ENCODE results near the gene UBE2O. TPM values are rescaled to one million over a fixed set of nuclear protein-coding genes. Genes with fewer than 3 reads are reported as not detected.

UBE2O gene
- polyA plus RNA-seq, 1 of the 3 experiments (the other 2 are of a cell fraction): 25.4 TPM

DNA sequence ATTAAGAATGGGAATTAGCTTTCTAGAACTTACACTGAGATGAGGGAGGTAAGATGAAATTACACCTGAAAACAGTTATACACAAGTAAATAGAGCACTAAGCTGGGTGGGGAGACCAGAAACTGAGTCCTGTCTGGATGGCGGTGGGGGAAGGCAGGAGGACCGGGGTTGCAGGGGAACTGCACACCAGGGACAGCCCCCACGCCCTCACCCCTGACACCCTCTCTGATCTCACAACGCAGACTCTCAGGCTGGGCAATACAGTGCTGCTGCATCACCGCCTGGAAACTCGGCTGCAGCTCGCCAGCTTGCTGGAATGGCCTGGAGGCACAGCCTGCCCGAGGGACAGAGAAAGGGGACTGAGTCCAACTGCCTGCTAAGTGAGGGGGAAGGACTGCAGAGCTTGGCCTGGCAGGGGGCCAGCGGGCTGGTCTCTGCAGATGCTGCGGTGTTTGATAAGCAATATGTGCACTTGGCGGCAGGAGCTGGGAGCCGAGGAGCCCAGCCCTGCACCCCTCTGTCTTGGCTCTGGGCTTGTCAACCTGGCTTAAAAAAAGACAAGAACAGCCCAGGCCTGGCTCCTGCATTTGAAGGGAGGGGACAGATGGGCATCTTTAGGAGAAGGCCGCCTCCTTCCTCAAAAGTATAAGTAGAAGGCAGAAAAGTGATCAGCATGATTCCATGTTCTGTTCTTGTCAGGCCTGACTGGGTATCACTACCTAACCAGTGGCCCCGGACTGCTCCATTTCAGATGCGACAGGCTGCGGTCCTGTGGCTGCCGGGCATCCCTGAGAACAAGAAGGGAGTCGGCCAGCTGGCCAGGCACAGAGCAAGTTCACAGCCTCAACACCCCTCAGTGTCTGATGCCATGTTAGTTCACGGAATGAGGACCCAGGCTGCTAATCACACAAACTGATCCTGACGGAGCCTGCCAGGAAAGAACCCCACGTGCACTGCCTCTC is 38.3 kb downstream of the UBE2O start:
- Histone ChIP-seq H4K20me1 (ENCODE audit: insufficient read depth) (peaks cover 72% of the 10 kb centered on the region), H3K27me3 (ENCODE audit: insufficient read depth) (no peaks in the 10 kb centered on the region), H2AFZ (ENCODE audit: low read depth) (no peak overlapping the region), H3K27ac (ENCODE audit: low read depth in 2 of 2, low read length in 1 of 2) (peak overlapping the region in 1 of 2 experiments; percentile 77; a peak in 2 of 4 replicates), H3K36me3 (replicated peaks in 1 of 2; ENCODE audit: control insufficient read depth in 1 of 2, insufficient read depth in 2 of 2, low read length in 1 of 2) (peaks cover 0 to 4% of the 10 kb centered on the region in 2 experiments), H3K9me2 (no peaks in the 10 kb centered on the region), H3K79me2 (ENCODE audit: insufficient read depth) (peaks cover 33% of the 10 kb centered on the region), H3F3A (replicated peaks; ENCODE audit: insufficient read depth) (no peaks in the 10 kb centered on the region), H3K4me2 (peak overlapping the region; percentile 20; the same call in 1 of the 2 replicates), H3K4me3 (ENCODE audit: low read depth in 2 of 2, low read length in 1 of 2) (no peak overlapping the region), H3K9ac (no peak overlapping the region), H3K9me3 (no peaks in the 10 kb centered on the region), H3K4me1 (ENCODE audit: control insufficient read depth in 1 of 2, insufficient read depth in 2 of 2, low read depth in 1 of 2, low read length in 1 of 2) (peaks cover 0 to 44% of the 10 kb centered on the region in 2 experiments; a peak in 2 of 4 replicates)
- ChIA-PET POLR2A (interaction anchor here (0.6 to 2.7 kb wide), 6 partner anchors 8 to 129 kb away, joined by 3 to 7 read pairs (median 6); partner anchors contain the start of gene UBE2O), CTCF (interaction anchor here (0.7 to 14.7 kb wide), 23 partner anchors 8 to 143 kb away, joined by 3 to 242 read pairs (median 6); partner anchors contain the start of genes AANAT, RHBDF2, SPHK1 and UBE2O)
- peak; percentile 94 for DNase-seq
- WGBS (ENCODE audit: low lambda C conversion rate): 67% methylated on average over 21 of the region's 21 CpGs
- TF ChIP-seq EZH2phosphoT487 (IDR thresholded peaks at IDR 0.05; ENCODE audit: borderline replicate concordance, low read depth): no peak
- TF ChIP-seq, protein P1, sequence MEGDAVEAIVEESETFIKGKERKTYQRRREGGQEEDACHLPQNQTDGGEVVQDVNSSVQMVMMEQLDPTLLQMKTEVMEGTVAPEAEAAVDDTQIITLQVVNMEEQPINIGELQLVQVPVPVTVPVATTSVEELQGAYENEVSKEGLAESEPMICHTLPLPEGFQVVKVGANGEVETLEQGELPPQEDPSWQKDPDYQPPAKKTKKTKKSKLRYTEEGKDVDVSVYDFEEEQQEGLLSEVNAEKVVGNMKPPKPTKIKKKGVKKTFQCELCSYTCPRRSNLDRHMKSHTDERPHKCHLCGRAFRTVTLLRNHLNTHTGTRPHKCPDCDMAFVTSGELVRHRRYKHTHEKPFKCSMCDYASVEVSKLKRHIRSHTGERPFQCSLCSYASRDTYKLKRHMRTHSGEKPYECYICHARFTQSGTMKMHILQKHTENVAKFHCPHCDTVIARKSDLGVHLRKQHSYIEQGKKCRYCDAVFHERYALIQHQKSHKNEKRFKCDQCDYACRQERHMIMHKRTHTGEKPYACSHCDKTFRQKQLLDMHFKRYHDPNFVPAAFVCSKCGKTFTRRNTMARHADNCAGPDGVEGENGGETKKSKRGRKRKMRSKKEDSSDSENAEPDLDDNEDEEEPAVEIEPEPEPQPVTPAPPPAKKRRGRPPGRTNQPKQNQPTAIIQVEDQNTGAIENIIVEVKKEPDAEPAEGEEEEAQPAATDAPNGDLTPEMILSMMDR (IDR thresholded peaks at IDR 0.05): no peak
- peak; percentile 85 for TF ChIP-seq CHD2 (IDR thresholded peaks at IDR 0.05; ENCODE audit: low read length, partially characterized antibody)
- TF ChIP-seq, protein P2, sequence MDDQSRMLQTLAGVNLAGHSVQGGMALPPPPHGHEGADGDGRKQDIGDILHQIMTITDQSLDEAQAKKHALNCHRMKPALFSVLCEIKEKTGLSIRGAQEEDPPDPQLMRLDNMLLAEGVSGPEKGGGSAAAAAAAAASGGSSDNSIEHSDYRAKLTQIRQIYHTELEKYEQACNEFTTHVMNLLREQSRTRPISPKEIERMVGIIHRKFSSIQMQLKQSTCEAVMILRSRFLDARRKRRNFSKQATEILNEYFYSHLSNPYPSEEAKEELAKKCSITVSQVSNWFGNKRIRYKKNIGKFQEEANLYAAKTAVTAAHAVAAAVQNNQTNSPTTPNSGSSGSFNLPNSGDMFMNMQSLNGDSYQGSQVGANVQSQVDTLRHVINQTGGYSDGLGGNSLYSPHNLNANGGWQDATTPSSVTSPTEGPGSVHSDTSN (IDR thresholded peaks at IDR 0.05): no peak
- no peak for TF ChIP-seq FOSL2 (IDR thresholded peaks at IDR 0.05; ENCODE audit: borderline replicate concordance, low read depth)
- TF ChIP-seq RAD21 (IDR thresholded peaks at IDR 0.05; ENCODE audit: low read length): peak; percentile 24; the same call in 1 of the 2 replicates
- no peak for TF ChIP-seq JUND (IDR thresholded peaks at IDR 0.05)
- TF ChIP-seq GATA2 (CRISPR knock-in tag; IDR thresholded peaks at IDR 0.05): peak; percentile 91
- no peak for TF ChIP-seq FOXM1 (IDR thresholded peaks at IDR 0.05; ENCODE audit: low read depth)
- peak; percentile 57 for TF ChIP-seq MXI1 (IDR thresholded peaks at IDR 0.05; ENCODE audit: low read depth, low read length)
- no peak; the same call in 1 of the 2 replicates for TF ChIP-seq SMC3 (IDR thresholded peaks at IDR 0.05; ENCODE audit: low read depth, low read length)
- TF ChIP-seq, protein P3, sequence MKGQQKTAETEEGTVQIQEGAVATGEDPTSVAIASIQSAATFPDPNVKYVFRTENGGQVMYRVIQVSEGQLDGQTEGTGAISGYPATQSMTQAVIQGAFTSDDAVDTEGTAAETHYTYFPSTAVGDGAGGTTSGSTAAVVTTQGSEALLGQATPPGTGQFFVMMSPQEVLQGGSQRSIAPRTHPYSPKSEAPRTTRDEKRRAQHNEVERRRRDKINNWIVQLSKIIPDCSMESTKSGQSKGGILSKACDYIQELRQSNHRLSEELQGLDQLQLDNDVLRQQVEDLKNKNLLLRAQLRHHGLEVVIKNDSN (IDR thresholded peaks at IDR 0.05; ENCODE audit: borderline replicate concordance, low read depth): no peak
- TF ChIP-seq ELF1 (IDR thresholded peaks at IDR 0.05): no peak
- TF ChIP-seq EP300 (IDR thresholded peaks at IDR 0.05; ENCODE audit: borderline replicate concordance in 1 of 2, low read depth in 1 of 2, low read length in 1 of 2): peak in 1 of 2 experiments; percentile 78; a peak in 1 of 4 replicates
- TF ChIP-seq, protein P4, sequence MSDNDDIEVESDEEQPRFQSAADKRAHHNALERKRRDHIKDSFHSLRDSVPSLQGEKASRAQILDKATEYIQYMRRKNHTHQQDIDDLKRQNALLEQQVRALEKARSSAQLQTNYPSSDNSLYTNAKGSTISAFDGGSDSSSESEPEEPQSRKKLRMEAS (IDR thresholded peaks at IDR 0.05; ENCODE audit: low read depth): no peak
- no peak for TF ChIP-seq RXRA (IDR thresholded peaks at IDR 0.05; ENCODE audit: borderline replicate concordance, low read depth)
- TF ChIP-seq, protein P5, sequence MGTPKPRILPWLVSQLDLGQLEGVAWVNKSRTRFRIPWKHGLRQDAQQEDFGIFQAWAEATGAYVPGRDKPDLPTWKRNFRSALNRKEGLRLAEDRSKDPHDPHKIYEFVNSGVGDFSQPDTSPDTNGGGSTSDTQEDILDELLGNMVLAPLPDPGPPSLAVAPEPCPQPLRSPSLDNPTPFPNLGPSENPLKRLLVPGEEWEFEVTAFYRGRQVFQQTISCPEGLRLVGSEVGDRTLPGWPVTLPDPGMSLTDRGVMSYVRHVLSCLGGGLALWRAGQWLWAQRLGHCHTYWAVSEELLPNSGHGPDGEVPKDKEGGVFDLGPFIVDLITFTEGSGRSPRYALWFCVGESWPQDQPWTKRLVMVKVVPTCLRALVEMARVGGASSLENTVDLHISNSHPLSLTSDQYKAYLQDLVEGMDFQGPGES (IDR thresholded peaks at IDR 0.05; ENCODE audit: low read depth, low read length): no peak
- peak; percentile 75; the same call in 1 of the 2 replicates for TF ChIP-seq FOXJ3 (CRISPR knock-in tag; IDR thresholded peaks at IDR 0.05)
- TF ChIP-seq YY1 (IDR thresholded peaks at IDR 0.05; ENCODE audit: low read depth): no peak
- TF ChIP-seq, protein P6, sequence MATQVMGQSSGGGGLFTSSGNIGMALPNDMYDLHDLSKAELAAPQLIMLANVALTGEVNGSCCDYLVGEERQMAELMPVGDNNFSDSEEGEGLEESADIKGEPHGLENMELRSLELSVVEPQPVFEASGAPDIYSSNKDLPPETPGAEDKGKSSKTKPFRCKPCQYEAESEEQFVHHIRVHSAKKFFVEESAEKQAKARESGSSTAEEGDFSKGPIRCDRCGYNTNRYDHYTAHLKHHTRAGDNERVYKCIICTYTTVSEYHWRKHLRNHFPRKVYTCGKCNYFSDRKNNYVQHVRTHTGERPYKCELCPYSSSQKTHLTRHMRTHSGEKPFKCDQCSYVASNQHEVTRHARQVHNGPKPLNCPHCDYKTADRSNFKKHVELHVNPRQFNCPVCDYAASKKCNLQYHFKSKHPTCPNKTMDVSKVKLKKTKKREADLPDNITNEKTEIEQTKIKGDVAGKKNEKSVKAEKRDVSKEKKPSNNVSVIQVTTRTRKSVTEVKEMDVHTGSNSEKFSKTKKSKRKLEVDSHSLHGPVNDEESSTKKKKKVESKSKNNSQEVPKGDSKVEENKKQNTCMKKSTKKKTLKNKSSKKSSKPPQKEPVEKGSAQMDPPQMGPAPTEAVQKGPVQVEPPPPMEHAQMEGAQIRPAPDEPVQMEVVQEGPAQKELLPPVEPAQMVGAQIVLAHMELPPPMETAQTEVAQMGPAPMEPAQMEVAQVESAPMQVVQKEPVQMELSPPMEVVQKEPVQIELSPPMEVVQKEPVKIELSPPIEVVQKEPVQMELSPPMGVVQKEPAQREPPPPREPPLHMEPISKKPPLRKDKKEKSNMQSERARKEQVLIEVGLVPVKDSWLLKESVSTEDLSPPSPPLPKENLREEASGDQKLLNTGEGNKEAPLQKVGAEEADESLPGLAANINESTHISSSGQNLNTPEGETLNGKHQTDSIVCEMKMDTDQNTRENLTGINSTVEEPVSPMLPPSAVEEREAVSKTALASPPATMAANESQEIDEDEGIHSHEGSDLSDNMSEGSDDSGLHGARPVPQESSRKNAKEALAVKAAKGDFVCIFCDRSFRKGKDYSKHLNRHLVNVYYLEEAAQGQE (IDR thresholded peaks at IDR 0.05; ENCODE audit: low read depth, low read length): no peak

Measured in SK-N-SH (cell line).